Limb (tissue), 2 donors: Measurements from ENCODE around the gene LRRC32.
"Not testable (repeated sequence)": the region's sequence is repeated elsewhere in the genome, so short reads cannot be mapped to it uniquely, and the experiment has no call there.

Experiments
- DNase-seq, 2 donors: peaks; one replicate each; pipeline ENCODE4 v3.0.0-alpha.2; 2016; ENCODE audit errors: extremely low spot score in 2 of 2

LRRC32 gene

GRCh38 chr11:76629116-76629852 is 41.3 kb downstream of the LRRC32 start:
- DNase-seq = no peak

- DNase-seq = no peak
Observed at GRCh38 chr11:76628408-76628947, 42.1 kb downstream of the LRRC32 start.

- DNase-seq = no peak
Observed at GRCh38 chr11:76627606-76628005, 42.9 kb downstream of the LRRC32 start.

- no peak for DNase-seq
Observed at GRCh38 chr11:76626921-76627401, 43.6 kb downstream of the LRRC32 start.

GRCh38 chr11:76626266-76626665 is 44.3 kb downstream of the LRRC32 start:
- no peak for DNase-seq

- DNase-seq = no peak
Observed at GRCh38 chr11:76625472-76626186, 44.9 kb downstream of the LRRC32 start.

GRCh38 chr11:76624500-76625379 is 45.8 kb downstream of the LRRC32 start:
- no peak for DNase-seq

- no peak for DNase-seq
Observed at GRCh38 chr11:76623884-76624419, 46.6 kb downstream of the LRRC32 start.

- no peak for DNase-seq
Observed at GRCh38 chr11:76623171-76623883, 47.2 kb downstream of the LRRC32 start.

GRCh38 chr11:76622493-76623094 is 48.0 kb downstream of the LRRC32 start:
- no peak for DNase-seq

GRCh38 chr11:76621868-76622267 is 48.7 kb downstream of the LRRC32 start:
- DNase-seq = no peak

GRCh38 chr11:76621466-76621865 is 49.1 kb downstream of the LRRC32 start:
- DNase-seq = no peak

- DNase-seq = no peak
Observed at GRCh38 chr11:76620489-76620888, 50.1 kb downstream of the LRRC32 start.

GRCh38 chr11:76619801-76620200 is 50.7 kb downstream of the LRRC32 start:
- DNase-seq = not testable (repeated sequence)

GRCh38 chr11:76617553-76618265 is 52.8 kb downstream of the LRRC32 start:
- no peak for DNase-seq

GRCh38 chr11:76616676-76617552 is 53.6 kb downstream of the LRRC32 start:
- DNase-seq = no peak

GRCh38 chr11:76615950-76616349 is 54.6 kb downstream of the LRRC32 start:
- DNase-seq = no peak

GRCh38 chr11:76614471-76615179 is 55.9 kb downstream of the LRRC32 start:
- no peak for DNase-seq
